ENCODE results near the gene LCP2.

DNA sequence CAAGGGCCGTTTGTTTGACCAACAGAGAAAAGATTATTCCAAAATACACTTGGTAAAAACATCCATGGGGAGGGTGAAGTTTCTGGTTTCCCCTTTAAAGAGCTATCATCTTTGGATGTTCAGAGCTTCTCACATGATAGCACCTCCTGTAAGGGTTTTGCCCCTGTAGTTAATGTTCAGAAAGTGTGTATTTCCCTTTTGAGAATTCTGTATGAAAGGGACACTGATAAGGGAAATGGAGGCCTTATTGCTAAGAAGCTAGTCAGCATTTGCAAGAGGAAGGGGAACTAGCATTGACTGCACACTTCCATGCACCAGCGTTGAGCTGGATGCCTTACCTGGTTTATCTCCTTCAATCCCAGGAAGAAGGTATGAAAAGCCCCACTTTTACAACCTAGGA is 96.3 kb downstream of the LCP2 start:
- TF ChIP-seq CTCF (tag by site-specific recombination; IDR thresholded peaks at IDR 0.05) (no peak), TCF7L2 (IDR thresholded peaks at IDR 0.05; ENCODE audit: borderline replicate concordance, low read depth, low read length) (no peak), ZNF704 (tag by site-specific recombination; IDR thresholded peaks at IDR 0.05) (no peak), ZNF549 (tag by site-specific recombination; IDR thresholded peaks at IDR 0.05) (no peak)
- TF ChIP-seq, protein P1, sequence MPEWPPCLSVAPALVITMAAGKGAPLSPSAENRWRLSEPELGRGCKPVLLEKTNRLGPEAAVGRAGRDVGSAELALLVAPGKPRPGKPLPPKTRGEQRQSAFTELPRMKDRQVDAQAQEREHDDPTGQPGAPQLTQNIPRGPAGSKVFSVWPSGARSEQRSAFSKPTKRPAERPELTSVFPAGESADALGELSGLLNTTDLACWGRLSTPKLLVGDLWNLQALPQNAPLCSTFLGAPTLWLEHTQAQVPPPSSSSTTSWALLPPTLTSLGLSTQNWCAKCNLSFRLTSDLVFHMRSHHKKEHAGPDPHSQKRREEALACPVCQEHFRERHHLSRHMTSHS (tag by site-specific recombination; IDR thresholded peaks at IDR 0.05) = no peak
- TF ChIP-seq, protein P2, sequence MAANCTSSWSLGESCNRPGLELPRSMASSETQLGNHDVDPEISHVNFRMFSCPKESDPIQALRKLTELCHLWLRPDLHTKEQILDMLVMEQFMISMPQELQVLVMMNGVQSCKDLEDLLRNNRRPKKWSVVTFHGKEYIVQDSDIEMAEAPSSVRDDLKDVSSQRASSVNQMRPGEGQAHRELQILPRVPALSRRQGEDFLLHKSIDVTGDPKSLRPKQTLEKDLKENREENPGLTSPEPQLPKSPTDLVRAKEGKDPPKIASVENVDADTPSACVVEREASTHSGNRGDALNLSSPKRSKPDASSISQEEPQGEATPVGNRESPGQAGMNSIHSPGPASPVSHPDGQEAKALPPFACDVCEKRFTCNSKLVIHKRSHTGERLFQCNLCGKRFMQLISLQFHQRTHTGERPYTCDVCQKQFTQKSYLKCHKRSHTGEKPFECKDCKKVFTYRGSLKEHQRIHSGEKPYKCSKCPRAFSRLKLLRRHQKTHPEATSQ (tag by site-specific recombination; IDR thresholded peaks at IDR 0.05) = no peak
